Measurements from ENCODE around the gene LMOD3.

DNA sequence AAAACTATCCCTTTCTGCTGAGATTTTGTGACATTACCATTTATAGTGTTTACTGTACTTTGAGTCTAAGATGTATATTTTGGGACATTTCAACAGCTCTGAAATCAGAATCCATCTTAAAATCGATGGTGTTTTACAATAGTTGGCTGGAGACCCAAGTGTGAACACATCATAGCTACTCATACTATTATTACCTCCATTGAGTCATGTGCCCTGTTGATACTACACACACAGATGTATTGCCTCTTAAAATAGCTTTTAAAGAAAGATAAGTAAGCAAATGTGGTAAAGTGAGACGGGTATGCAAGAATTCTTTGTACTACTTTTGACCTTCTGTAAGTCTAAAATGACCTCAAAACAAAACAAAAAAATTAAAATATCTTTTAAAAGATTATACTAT, 6.7 kb downstream of the LMOD3 start:
- TF ChIP-seq EZH2 (IDR thresholded peaks at IDR 0.05), result no peak
- TF ChIP-seq POLR2AphosphoS5 (IDR thresholded peaks at IDR 0.05; ENCODE audit: borderline replicate concordance, low read depth, low read length), result no peak
- no peak for TF ChIP-seq FOXP2 (optimal IDR thresholded peaks at IDR 0.05; ENCODE audit: control extremely low read depth, extremely low read length, insufficient read depth)

All from SK-N-MC (cell line).